Measurements from ENCODE around the gene ATOH8.
A peak's percentile ranks its signal among the peaks of the same experiment; 100 is the strongest.

Gene ATOH8

GRCh38 chr2:85705680-85706039 lies 48.1 kb upstream of the ATOH8 start:
- no peaks in the 10 kb centered on the region for H3K36me3 ChIP-seq (ENCODE audit: insufficient read depth, low read length)
- H4K20me1 ChIP-seq (ENCODE audit: insufficient read depth, low read length): no peaks in the 10 kb centered on the region
- no peak overlapping the region for H3K4me2 ChIP-seq (ENCODE audit: insufficient read depth, low read length)
- no peak overlapping the region for H3K4me3 ChIP-seq (ENCODE audit: low read depth in 1 of 2, low read length in 2 of 2)
- no peak for TF ChIP-seq EZH2 (IDR thresholded peaks at IDR 0.05; ENCODE audit: borderline replicate concordance, low read depth, low read length, severe bottlenecking)
- no peak for TF ChIP-seq CTCF (IDR thresholded peaks at IDR 0.05; ENCODE audit: borderline replicate concordance, extremely low read depth, low read length, poor library complexity, severe bottlenecking)
- no peaks in the 10 kb centered on the region for H3K9me3 ChIP-seq (ENCODE audit: insufficient read depth, low read length, severe bottlenecking)
- ATAC-seq (ENCODE audit: insufficient read depth, low read depth) (no peak), DNase-seq (no peak)
- H2AFZ ChIP-seq (ENCODE audit: low read depth, low read length): no peak overlapping the region
- no peak overlapping the region for H3K9ac ChIP-seq (ENCODE audit: low read depth, low read length)
- peaks cover 7% of the 10 kb centered on the region for H3K27me3 ChIP-seq (ENCODE audit: insufficient read depth, low read length, poor library complexity)
- no peaks in the 10 kb centered on the region for H3K79me2 ChIP-seq (ENCODE audit: insufficient read depth, low read length)
- peaks cover 9% of the 10 kb centered on the region for H3K4me1 ChIP-seq (ENCODE audit: insufficient read depth, low read length)
- H3K27ac ChIP-seq (ENCODE audit: low read length): no peak overlapping the region

- no peak overlapping the region for H3K4me2 ChIP-seq (ENCODE audit: insufficient read depth, low read length)
- no peak overlapping the region for H3K27ac ChIP-seq (ENCODE audit: low read length)
- H3K9me3 ChIP-seq (ENCODE audit: insufficient read depth, low read length, severe bottlenecking): no peaks in the 10 kb centered on the region
- no peaks in the 10 kb centered on the region for H3K36me3 ChIP-seq (ENCODE audit: insufficient read depth, low read length)
- no peak overlapping the region for H3K4me3 ChIP-seq (ENCODE audit: low read depth in 1 of 2, low read length in 2 of 2)
- H3K27me3 ChIP-seq (ENCODE audit: insufficient read depth, low read length, poor library complexity): peaks cover 5% of the 10 kb centered on the region
- ATAC-seq (ENCODE audit: insufficient read depth, low read depth): no peak
- H4K20me1 ChIP-seq (ENCODE audit: insufficient read depth, low read length): no peaks in the 10 kb centered on the region
- no peak overlapping the region for H3K9ac ChIP-seq (ENCODE audit: low read depth, low read length)
- H2AFZ ChIP-seq (ENCODE audit: low read depth, low read length): no peak overlapping the region
- TF ChIP-seq CTCF (IDR thresholded peaks at IDR 0.05; ENCODE audit: borderline replicate concordance, extremely low read depth, low read length, poor library complexity, severe bottlenecking): no peak
- no peak for TF ChIP-seq EZH2 (IDR thresholded peaks at IDR 0.05; ENCODE audit: borderline replicate concordance, low read depth, low read length, severe bottlenecking)
- H3K79me2 ChIP-seq (ENCODE audit: insufficient read depth, low read length): no peaks in the 10 kb centered on the region
- no peak for DNase-seq
- peaks cover 9% of the 10 kb centered on the region for H3K4me1 ChIP-seq (ENCODE audit: insufficient read depth, low read length)
Observed at GRCh38 chr2:85706063-85706462, 47.7 kb upstream of the ATOH8 start.

GRCh38 chr2:85706599-85707296 lies 47.0 kb upstream of the ATOH8 start:
- 0 out of 2 replicates have a peak overlapping the region, but pooled peaks have one; percentile 35 for H3K4me2 ChIP-seq (ENCODE audit: insufficient read depth, low read length)

More at GRCh38 chr2:85706599-85707296, 47.0 kb upstream of the ATOH8 start:
- peak overlapping the region; percentile 66 for H2AFZ ChIP-seq (ENCODE audit: low read depth, low read length)
- H3K27ac ChIP-seq (ENCODE audit: low read length): no peak overlapping the region
- no peaks in the 10 kb centered on the region for H4K20me1 ChIP-seq (ENCODE audit: insufficient read depth, low read length)
- no peak for TF ChIP-seq EZH2 (IDR thresholded peaks at IDR 0.05; ENCODE audit: borderline replicate concordance, low read depth, low read length, severe bottlenecking)
- TF ChIP-seq CTCF (IDR thresholded peaks at IDR 0.05; ENCODE audit: borderline replicate concordance, extremely low read depth, low read length, poor library complexity, severe bottlenecking): no peak
- ATAC-seq (ENCODE audit: insufficient read depth, low read depth) (peak; percentile 40), DNase-seq (no peak)
- H3K4me3 ChIP-seq (ENCODE audit: low read depth in 1 of 2, low read length in 2 of 2): no peak overlapping the region
- H3K9ac ChIP-seq (ENCODE audit: low read depth, low read length): 0 out of 2 replicates have a peak overlapping the region, but pooled peaks have one; percentile 7
- H3K27me3 ChIP-seq (ENCODE audit: insufficient read depth, low read length, poor library complexity): peaks cover 4% of the 10 kb centered on the region
- no peaks in the 10 kb centered on the region for H3K9me3 ChIP-seq (ENCODE audit: insufficient read depth, low read length, severe bottlenecking)
- H3K4me1 ChIP-seq (ENCODE audit: insufficient read depth, low read length): peaks cover 9% of the 10 kb centered on the region
- no peaks in the 10 kb centered on the region for H3K36me3 ChIP-seq (ENCODE audit: insufficient read depth, low read length)
- H3K79me2 ChIP-seq (ENCODE audit: insufficient read depth, low read length): no peaks in the 10 kb centered on the region

Measured in DND-41 (cell line).